H1 (cell line): ENCODE results near the gene RRM2. TPM values are rescaled to one million over a fixed set of nuclear protein-coding genes. Genes with fewer than 3 reads are reported as not detected.

ENCODE experiments used
- CTCF ChIA-PET: fragments of 300-600 bp; sonication (Branson Sonifier 250); formaldehyde crosslinking; loops from one replicate; lab custom pipeline; 2021; ENCODE audit not compliant: partially characterized antibody; lab: Charles Lee
- POLR2A ChIA-PET: fragments of 300-600 bp; sonication (Branson Sonifier 250); formaldehyde crosslinking; loops from one replicate; lab custom pipeline; 2021; ENCODE audit warnings: inconsistent platforms; ENCODE audit not compliant: partially characterized antibody; lab: Charles Lee
- DNase-seq, 2 experiments: peaks; one replicate each; pipeline versions ENCODE4 v3.0.0 to v3.0.0-alpha.2; 2010 to 2022; ENCODE audit warnings: low spot score in 2 of 2, low read depth in 1 of 2, mixed read lengths in 1 of 2
- FAIRE-seq: peaks from 2 replicates; lab custom pipeline; 2011; peaks lifted over from hg19 to GRCh38; lab: Jason Lieb, UNC
- H2AFZ ChIP-seq: 2 replicates; pipeline ENCODE4 v1.8.1; 2012; ENCODE audit warnings: low read length, inconsistent platforms
- H2AK5ac ChIP-seq: 2 replicates; pipeline ENCODE4 v1.6.1; 2013; ENCODE audit warnings: low read depth, low read length
- H2BK120ac ChIP-seq: replicated peaks from 2 replicates; pipeline ENCODE3; 2013; ENCODE audit warnings: low read depth, low read length, inconsistent platforms
- H2BK12ac ChIP-seq: 2 replicates; pipeline ENCODE4 v1.6.1; 2013; ENCODE audit warnings: low read depth, low read length
- H2BK15ac ChIP-seq: 2 replicates; pipeline ENCODE4 v1.6.1; 2013; ENCODE audit warnings: low read length
- H2BK20ac ChIP-seq: 2 replicates; pipeline ENCODE4 v1.6.1; 2013; ENCODE audit warnings: low read length
- H2BK5ac ChIP-seq: 2 replicates; pipeline ENCODE4 v1.6.1; 2013; ENCODE audit warnings: low read depth, low read length
- H3K14ac ChIP-seq: 2 replicates; pipeline ENCODE4 v1.6.1; 2013; ENCODE audit warnings: inconsistent platforms; ENCODE audit not compliant: insufficient read length
- H3K18ac ChIP-seq: 2 replicates; pipeline ENCODE4 v1.6.1; 2013; ENCODE audit warnings: low read length; ENCODE audit errors: extremely low read depth
- H3K23ac ChIP-seq: 2 replicates; pipeline ENCODE4 v1.6.1; 2013; ENCODE audit warnings: inconsistent platforms; ENCODE audit not compliant: insufficient read length
- H3K23me2 ChIP-seq: 2 replicates; pipeline ENCODE4 v1.6.1; 2013; ENCODE audit warnings: low read depth, low read length
- H3K27ac ChIP-seq: 2 replicates; pipeline ENCODE4 v1.6.1; 2011; ENCODE audit warnings: low read depth, low read length, inconsistent platforms
- H3K27me3 ChIP-seq, 4 experiments: replicated peaks in 1 of 4; 1 replicate in 1 of 4; 2 replicates in 3 of 4; pipeline versions ENCODE4 v1.6.1 to v1.8.1; 2011 to 2013; ENCODE audit warnings: low read length in 3 of 4, mild to moderate bottlenecking in 3 of 4, inconsistent platforms in 2 of 4, mixed read lengths in 2 of 4, moderate library complexity in 1 of 4; ENCODE audit not compliant: control insufficient read depth in 3 of 4, insufficient read depth in 3 of 4; ENCODE audit errors: extremely low read depth in 1 of 4
- H3K36me3 ChIP-seq, 4 experiments: 2 replicates each; pipeline versions ENCODE4 v1.6.1 to v1.8.1; 2011 to 2013; ENCODE audit warnings: mild to moderate bottlenecking in 4 of 4, low read length in 3 of 4, moderate library complexity in 2 of 4, control low read depth in 1 of 4, inconsistent platforms in 1 of 4; ENCODE audit not compliant: insufficient read depth in 4 of 4, control insufficient read depth in 2 of 4
- H3K4ac ChIP-seq: replicated peaks from 2 replicates; pipeline ENCODE3; 2013; ENCODE audit warnings: low read length, low read depth, mixed read lengths, inconsistent platforms; ENCODE audit not compliant: insufficient read length
- H3K4me1 ChIP-seq, 4 experiments: replicated peaks in 1 of 4; 1 replicate in 1 of 4; 2 replicates in 3 of 4; pipeline versions ENCODE4 v1.6.1 to v1.8.1; 2011 to 2013; ENCODE audit warnings: low read length in 3 of 4, inconsistent platforms in 2 of 4, mixed read lengths in 1 of 4; ENCODE audit not compliant: insufficient read depth in 4 of 4, control insufficient read depth in 3 of 4
- H3K4me2 ChIP-seq, 2 experiments: 2 replicates each; pipeline versions ENCODE4 v1.6.1 to v1.8.1; 2011 to 2013; ENCODE audit warnings: low read depth in 2 of 2, low read length in 2 of 2, control low read depth in 1 of 2, inconsistent platforms in 1 of 2, mild to moderate bottlenecking in 1 of 2; ENCODE audit not compliant: insufficient read depth in 1 of 2
- H3K4me3 ChIP-seq, 4 experiments: fragments of 200-600, 300-600 bp in 1 of 4; sonication (generic), shearing (Covaris generic), sonication (Bioruptor Twin) in 1 of 4; 2 replicates each; pipeline versions ENCODE4 v1.5.1 to v1.8.1; 2011 to 2016; ENCODE audit warnings: low read length in 4 of 4, low read depth in 3 of 4, control low read depth in 2 of 4, inconsistent platforms in 2 of 4, mild to moderate bottlenecking in 2 of 4, mixed read lengths in 1 of 4, moderate library complexity in 1 of 4; ENCODE audit not compliant: insufficient read depth in 2 of 4; ENCODE audit errors: extremely low read depth in 1 of 4
- H3K56ac ChIP-seq: replicated peaks from 2 replicates; pipeline ENCODE3; 2013; ENCODE audit warnings: low read depth, mild to moderate bottlenecking, mixed read lengths, low read length, inconsistent platforms; ENCODE audit not compliant: insufficient read length
- H3K79me1 ChIP-seq: 2 replicates; pipeline ENCODE4 v1.6.1; 2013; ENCODE audit warnings: low read depth, low read length, control low read depth
- H3K79me2 ChIP-seq, 2 experiments: 2 replicates each; pipeline versions ENCODE4 v1.6.1 to v1.8.1; 2012 to 2013; ENCODE audit warnings: low read length in 2 of 2, mild to moderate bottlenecking in 2 of 2, inconsistent platforms in 1 of 2; ENCODE audit not compliant: insufficient read depth in 2 of 2, control insufficient read depth in 1 of 2
- H3K9ac ChIP-seq, 4 experiments: replicated peaks in 1 of 4; 1 replicate in 1 of 4; 2 replicates in 3 of 4; pipeline versions ENCODE4 v1.6.1 to v1.8.1; 2011 to 2013; ENCODE audit warnings: low read depth in 3 of 4, low read length in 3 of 4, control low read depth in 2 of 4, mild to moderate bottlenecking in 2 of 4, moderate library complexity in 2 of 4, inconsistent platforms in 1 of 4; ENCODE audit errors: extremely low read depth in 1 of 4
- H3K9me3 ChIP-seq, 2 experiments: 2 replicates each; pipeline versions ENCODE4 v1.6.1 to v1.8.1; 2012 to 2013; ENCODE audit warnings: mild to moderate bottlenecking in 2 of 2, moderate library complexity in 2 of 2, control low read depth in 1 of 2, inconsistent platforms in 1 of 2, low read depth in 1 of 2, low read length in 1 of 2, mixed read lengths in 1 of 2; ENCODE audit not compliant: insufficient read depth in 2 of 2
- H4K20me1 ChIP-seq, 2 experiments: replicated peaks in 1 of 2; 2 replicates each; pipeline versions ENCODE3 to v1.8.1; 2011 to 2013; ENCODE audit warnings: inconsistent platforms in 2 of 2, low read length in 2 of 2, mild to moderate bottlenecking in 1 of 2; ENCODE audit not compliant: insufficient read depth in 2 of 2, control insufficient read depth in 1 of 2
- H4K5ac ChIP-seq: 2 replicates; pipeline ENCODE4 v1.6.1; 2013; ENCODE audit warnings: low read length, low read depth, mixed read lengths, inconsistent platforms; ENCODE audit not compliant: insufficient read length
- H4K8ac ChIP-seq: 2 replicates; pipeline ENCODE4 v1.8.0; 2013; ENCODE audit warnings: mild to moderate bottlenecking, moderate library complexity, low read length, inconsistent platforms; ENCODE audit not compliant: insufficient read depth; ENCODE audit errors: extremely low read depth
- H4K91ac ChIP-seq: replicated peaks from 2 replicates; pipeline ENCODE3; 2013; ENCODE audit warnings: low read length, mixed read lengths, inconsistent platforms; ENCODE audit not compliant: insufficient read length
- EP300 ChIP-seq, 2 experiments: IDR thresholded peaks; 1 replicate in 1 of 2; 2 replicates in 1 of 2; pipeline ENCODE4 v1.6.1; 2011 to 2012; ENCODE audit warnings: low read depth in 2 of 2, low read length in 2 of 2, mild to moderate bottlenecking in 2 of 2, borderline replicate concordance in 1 of 2, inconsistent platforms in 1 of 2, moderate library complexity in 1 of 2
- KDM4A ChIP-seq: IDR thresholded peaks from one replicate; pipeline ENCODE4 v1.7.1; 2012; ENCODE audit warnings: low read depth, mild to moderate bottlenecking, moderate library complexity, low read length, inconsistent platforms; ENCODE audit not compliant: severe bottlenecking
- PHF8 ChIP-seq: fragments of 200-600 bp; sonication (generic); conservative IDR thresholded peaks from 2 replicates; pipeline ENCODE4 v1.7.1; 2012; ENCODE audit warnings: low read depth, mild to moderate bottlenecking, inconsistent platforms, low read length, moderate library complexity
- SIX5 ChIP-seq: IDR thresholded peaks from 2 replicates; pipeline ENCODE4 v1.6.1; 2011; ENCODE audit warnings: mild to moderate bottlenecking, low read depth, low read length
- TAF7 ChIP-seq: optimal IDR thresholded peaks from 2 replicates; pipeline ENCODE3; 2011; ENCODE audit warnings: low read depth, mild to moderate bottlenecking, inconsistent platforms, low read length, moderate library complexity, borderline replicate concordance
- polyA plus RNA-seq, 7 experiments: library from polyadenylated mRNA; depleted of rRNA in 3 of 7; stranded (reverse) in 5 of 7; unstranded in 2 of 7; fragments of >200 nt in 5 of 7; fragments of 200-250 nt in 2 of 7; gene quantifications; 1 replicate in 5 of 7; 2 replicates in 1 of 7; 4 replicates in 1 of 7; pipeline versions ENCODE4 v1.2.1 to v1.2.3, GENCODE V29; 2011 to 2013; ENCODE audit warnings: missing spikeins in 2 of 7, mixed read lengths in 2 of 7
- total RNA-seq: library from RNA; stranded (reverse); fragmentation: NEBNext Ultra II Directional; extraction: Animal tissue kit (Norgen Biotek cat#: 25700); gene quantifications from 2 replicates; pipeline ENCODE4 v1.2.1, GENCODE V29; 2021
- TF ChIP-seq, protein P1 (sequence below): IDR thresholded peaks from 2 replicates; pipeline ENCODE4 v1.6.1; 2012; ENCODE audit warnings: inconsistent platforms

The RRM2 gene
- total and polyA plus RNA-seq, 2 of the 8 experiments (the other 6 are each of a cell fraction or from before 2014, with no cell fraction given), result 37.7 to 215 TPM

DNA sequence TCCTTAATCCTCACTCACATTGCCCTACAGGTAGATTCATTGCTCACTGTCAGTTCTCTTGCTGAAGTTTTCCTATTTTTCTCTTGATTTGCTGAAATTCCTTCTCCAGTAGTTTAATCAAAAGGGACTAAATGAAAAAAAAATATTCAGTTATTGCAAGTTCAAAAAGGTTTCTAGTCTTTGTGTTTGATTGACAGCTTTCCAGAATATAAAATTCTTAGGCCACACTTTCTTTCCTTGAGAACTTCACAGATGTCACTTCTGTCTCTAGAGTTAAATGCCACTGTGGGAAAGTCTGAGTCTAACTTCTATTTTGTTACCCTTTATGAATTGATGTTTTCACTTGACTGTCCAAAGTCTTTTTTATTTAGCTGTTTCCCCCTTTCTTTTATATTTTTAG lies 25.7 kb downstream of the RRM2 start:
- Histone ChIP-seq H3K9ac (no peak overlapping the region), H3K14ac (no peak overlapping the region), H4K20me1 (peaks cover 0 to 3% of the 10 kb centered on the region in 2 experiments), H2BK20ac (no peak overlapping the region), H3K4me2 (no peak overlapping the region), H3K36me3 (peaks cover 0 to 7% (median 3%) of the 10 kb centered on the region in 4 experiments; a peak in 7 of 8 replicates), H3K4me3 (no peak overlapping the region), H2BK5ac (no peak overlapping the region), H3K79me1 (no peaks in the 10 kb centered on the region), H3K27me3 (no peaks in the 10 kb centered on the region), H2BK12ac (no peak overlapping the region), H2BK120ac (no peak overlapping the region), H4K5ac (no peak overlapping the region), H3K56ac (no peak overlapping the region), H3K23ac (no peak overlapping the region), H3K79me2 (no peaks in the 10 kb centered on the region), H2BK15ac (no peak overlapping the region), H3K18ac (no peak overlapping the region), H4K8ac (no peak overlapping the region), H3K9me3 (no peaks in the 10 kb centered on the region), H2AK5ac (no peak overlapping the region), H2AFZ (no peak overlapping the region), H3K27ac (no peak overlapping the region), H3K4ac (no peak overlapping the region), H3K4me1 (no peaks in the 10 kb centered on the region), H4K91ac (no peak overlapping the region), H3K23me2 (no peaks in the 10 kb centered on the region)
- CTCF ChIA-PET, result interaction anchor here (0.6 to 0.8 kb wide), 3 partner anchors 10 to 12 kb away, joined by 3 to 4 read pairs (median 3); no protein-coding TSS in a partner anchor
- POLR2A ChIA-PET, result interaction anchor here (0.6 to 1.2 kb wide), 4 partner anchors 11 to 660 kb away, joined by 3 to 4 read pairs (median 3); no protein-coding TSS in a partner anchor
- FAIRE-seq, result no peak
- DNase-seq, result no peak
- no peak for TF ChIP-seq KDM4A
- TF ChIP-seq SIX5, result no peak
- no peak for TF ChIP-seq TAF7
- TF ChIP-seq PHF8, result no peak
- no peak for TF ChIP-seq EP300 (IDR thresholded peaks at IDR 0.05; ENCODE audit: borderline replicate concordance in 1 of 2, low read depth in 2 of 2, low read length in 2 of 2)
- TF ChIP-seq, protein P1, sequence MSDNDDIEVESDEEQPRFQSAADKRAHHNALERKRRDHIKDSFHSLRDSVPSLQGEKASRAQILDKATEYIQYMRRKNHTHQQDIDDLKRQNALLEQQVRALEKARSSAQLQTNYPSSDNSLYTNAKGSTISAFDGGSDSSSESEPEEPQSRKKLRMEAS, result no peak
